Measurements from ENCODE around the gene CD83. TPM values are rescaled to one million over a fixed set of nuclear protein-coding genes. Genes with fewer than 3 reads are reported as not detected.

CD83 gene
- total and polyA plus RNA-seq, 9 of the 15 experiments (the other 6 are each of a cell fraction or from before 2014, with no cell fraction given), result 2.5 to 4.1 (median 3.4) TPM

- TF ChIP-seq FOXP4 (CRISPR knock-in tag; IDR thresholded peaks at IDR 0.05; ENCODE audit: borderline replicate concordance) (no peak), NFIX (CRISPR knock-in tag; IDR thresholded peaks at IDR 0.05; ENCODE audit: low read depth) (no peak), TBL1XR1 (IDR thresholded peaks at IDR 0.05; ENCODE audit: low read length in 2 of 2) (no peak), KLF10 (CRISPR knock-in tag; IDR thresholded peaks at IDR 0.05) (no peak), ZNF174 (CRISPR knock-in tag; IDR thresholded peaks at IDR 0.05) (no peak)
- Histone ChIP-seq H3K27ac (ENCODE audit: extremely low read depth, low read depth, low read length) (no peak overlapping the region), H3K36me3 (ENCODE audit: control insufficient read depth, insufficient read depth, low read length) (no peaks in the 10 kb centered on the region), H3K9me3 (replicated peaks; ENCODE audit: control insufficient read depth, insufficient read depth, low read depth, low read length) (no peaks in the 10 kb centered on the region), H3K27me3 (ENCODE audit: control insufficient read depth in 2 of 2, insufficient read depth in 2 of 2, low read length in 2 of 2) (no peaks in the 10 kb centered on the region), H3K4me1 (replicated peaks in 1 of 2; ENCODE audit: control insufficient read depth in 2 of 2, insufficient read depth in 2 of 2, low read length in 2 of 2) (peaks cover 18 to 23% of the 10 kb centered on the region in 2 experiments), H3K9ac (ENCODE audit: insufficient read depth in 1 of 2, low read depth in 2 of 2, low read length in 2 of 2) (no peak overlapping the region), H4K20me1 (replicated peaks; ENCODE audit: control insufficient read depth, insufficient read depth, low read length) (no peaks in the 10 kb centered on the region), H3K79me2 (ENCODE audit: control insufficient read depth, insufficient read depth, low read length) (no peaks in the 10 kb centered on the region), H2AFZ (ENCODE audit: low read depth, low read length) (no peak overlapping the region), H3K9me1 (ENCODE audit: control insufficient read depth, insufficient read depth, low read length) (no peaks in the 10 kb centered on the region), H3K4me2 (ENCODE audit: insufficient read depth, low read length) (no peak overlapping the region), H3K4me3 (no peak overlapping the region)
- intact Hi-C loops (cut with micrococcal nuclease) (no loop called here), in situ Hi-C loops (cut with MboI) (no loop called here)
- ChIA-PET POLR2A (no interaction called here), CTCF (ENCODE audit: low intra/inter-chr PET ratio) (no interaction called here)
- 78% methylated on average over 1 of the region's 1 CpG for WGBS (ENCODE audit: insufficient coverage, low coverage, missing lambda C conversion rate)
- ATAC-seq (no peak), DNase-seq (ENCODE audit: extremely low read depth in 1 of 4, low spot score in 3 of 4) (no peak), FAIRE-seq (no peak)
- BruUV-seq (replicated peaks), result no TSS peak
These were observed 3.6 kb upstream of the CD83 start for GRCh38 chr6:14113976-14114375.

Measured in K562 (cell line).